ENCODE results near the gene ZNF18.
A peak's percentile ranks its signal among the peaks of the same experiment; 100 is the strongest.

Gene ZNF18

GRCh38 chr17:12022310-12022709 lies 25.0 kb upstream of the ZNF18 start:
- Histone ChIP-seq H3K27me3 (ENCODE audit: control insufficient read depth, insufficient read depth, low read length) (no peaks in the 10 kb centered on the region), H3K27ac (ENCODE audit: low read length) (no peak overlapping the region), H3K36me3 (ENCODE audit: control insufficient read depth, insufficient read depth, low read length) (no peaks in the 10 kb centered on the region), H3K4me3 (ENCODE audit: low read length) (no peak overlapping the region), H3K4me1 (ENCODE audit: control insufficient read depth, insufficient read depth, low read length) (peaks cover 1% of the 10 kb centered on the region; the same call in 1 of the 2 replicates), H3K9me3 (ENCODE audit: control insufficient read depth, insufficient read depth, low read length) (no peaks in the 10 kb centered on the region)
- WGBS (ENCODE audit: insufficient coverage, insufficient read length): no CpG with 5 or more reads among the region's 2 CpGs
- no peak for DNase-seq (ENCODE audit: low read depth, low spot score)

DNA sequence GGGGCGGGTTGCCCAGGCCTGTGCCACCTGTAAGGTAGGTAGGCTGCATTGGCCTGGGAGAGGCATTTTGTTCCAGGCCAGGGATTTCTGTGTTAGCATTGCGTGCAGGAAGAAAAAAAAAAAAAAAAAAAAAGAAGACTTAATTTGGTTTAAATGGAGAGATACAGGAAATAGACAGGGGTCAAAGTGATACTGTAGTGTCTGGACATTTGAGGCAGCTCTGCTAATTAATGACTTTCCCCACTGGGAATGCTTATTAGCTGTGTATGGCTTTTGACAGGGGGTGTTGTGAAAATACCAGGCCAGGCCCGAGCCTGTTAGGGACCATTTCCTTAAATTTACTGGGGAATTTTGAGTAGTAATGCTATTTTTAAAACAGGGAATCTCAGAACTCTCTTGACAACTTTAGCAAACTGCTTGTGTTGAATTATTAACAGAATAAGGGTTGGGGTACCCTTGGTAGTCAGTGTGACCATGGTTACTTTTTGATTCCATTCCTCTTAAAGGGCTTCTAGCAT lies 24.4 kb upstream of the ZNF18 start:
- Histone ChIP-seq H3K4me3 (ENCODE audit: low read length) (peak overlapping the region; percentile 93; the same call in 1 of the 2 replicates), H3K9me3 (ENCODE audit: control insufficient read depth, insufficient read depth, low read length) (no peaks in the 10 kb centered on the region), H3K27me3 (ENCODE audit: control insufficient read depth, insufficient read depth, low read length) (no peaks in the 10 kb centered on the region), H3K36me3 (ENCODE audit: control insufficient read depth, insufficient read depth, low read length) (no peaks in the 10 kb centered on the region), H3K4me1 (ENCODE audit: control insufficient read depth, insufficient read depth, low read length) (peaks cover 1% of the 10 kb centered on the region; the same call in 1 of the 2 replicates), H3K27ac (ENCODE audit: low read length) (no peak overlapping the region)
- WGBS (ENCODE audit: insufficient coverage, insufficient read length): no CpG with 5 or more reads among the region's 3 CpGs
- no peak for DNase-seq (ENCODE audit: low read depth, low spot score)

GRCh38 chr17:12020642-12021622 lies 23.7 kb upstream of the ZNF18 start, which contains the start of gene MAP2K4:
MAP2K4 (plus strand) TSS chr17:12020877; CDS start chr17:12020887, 10 bp downstream.
- peak within 1 kb of the TSS; percentile 93 for H3K4me3 ChIP-seq (ENCODE audit: low read length)
- no peaks in the 10 kb centered on the region for H3K9me3 ChIP-seq (ENCODE audit: control insufficient read depth, insufficient read depth, low read length)
- no CpG with 5 or more reads among the region's 123 CpGs for WGBS (ENCODE audit: insufficient coverage, insufficient read length)
- H3K27me3 ChIP-seq (ENCODE audit: control insufficient read depth, insufficient read depth, low read length): no peaks in the 10 kb centered on the region
- no peak within 1 kb of the TSS for H3K27ac ChIP-seq (ENCODE audit: low read length)
- no peaks in the 10 kb centered on the region for H3K36me3 ChIP-seq (ENCODE audit: control insufficient read depth, insufficient read depth, low read length)
- DNase-seq (ENCODE audit: low read depth, low spot score): peak; percentile 41
- H3K4me1 ChIP-seq (ENCODE audit: control insufficient read depth, insufficient read depth, low read length): no peaks in the 10 kb centered on the region

GRCh38 chr17:12007466-12007865 lies 10.2 kb upstream of the ZNF18 start:
- no peaks in the 10 kb centered on the region for H3K36me3 ChIP-seq (ENCODE audit: control insufficient read depth, insufficient read depth, low read length)
- H3K27ac ChIP-seq (ENCODE audit: low read length): no peak overlapping the region
- no peaks in the 10 kb centered on the region for H3K4me1 ChIP-seq (ENCODE audit: control insufficient read depth, insufficient read depth, low read length)
- no peaks in the 10 kb centered on the region for H3K9me3 ChIP-seq (ENCODE audit: control insufficient read depth, insufficient read depth, low read length)
- no CpG with 5 or more reads among the region's 5 CpGs for WGBS (ENCODE audit: insufficient coverage, insufficient read length)
- DNase-seq (ENCODE audit: low read depth, low spot score): no peak
- no peaks in the 10 kb centered on the region for H3K27me3 ChIP-seq (ENCODE audit: control insufficient read depth, insufficient read depth, low read length)
- H3K4me3 ChIP-seq (ENCODE audit: low read length): no peak overlapping the region

GRCh38 chr17:11999696-12000095 lies 2.4 kb upstream of the ZNF18 start:
- DNase-seq (ENCODE audit: low read depth, low spot score): no peak
- no peaks in the 10 kb centered on the region for H3K36me3 ChIP-seq (ENCODE audit: control insufficient read depth, insufficient read depth, low read length)
- WGBS (ENCODE audit: insufficient coverage, insufficient read length): no CpG with 5 or more reads among the region's 5 CpGs

GRCh38 chr17:11997972-11998233 lies 628 bp upstream of the ZNF18 start:
- H3K4me3 ChIP-seq (ENCODE audit: low read length): peak overlapping the region; percentile 71; the same call in 1 of the 2 replicates
- H3K9me3 ChIP-seq (ENCODE audit: control insufficient read depth, insufficient read depth, low read length): no peaks in the 10 kb centered on the region
- H3K27me3 ChIP-seq (ENCODE audit: control insufficient read depth, insufficient read depth, low read length): no peaks in the 10 kb centered on the region
- no peak overlapping the region for H3K27ac ChIP-seq (ENCODE audit: low read length)
- no CpG with 5 or more reads among the region's 4 CpGs for WGBS (ENCODE audit: insufficient coverage, insufficient read length)
- H3K36me3 ChIP-seq (ENCODE audit: control insufficient read depth, insufficient read depth, low read length): no peaks in the 10 kb centered on the region
- H3K4me1 ChIP-seq (ENCODE audit: control insufficient read depth, insufficient read depth, low read length): no peaks in the 10 kb centered on the region
- no peak for DNase-seq (ENCODE audit: low read depth, low spot score)

More at GRCh38 chr17:11999696-12000095, 2.4 kb upstream of the ZNF18 start:
- Histone ChIP-seq H3K9me3 (ENCODE audit: control insufficient read depth, insufficient read depth, low read length) (no peaks in the 10 kb centered on the region), H3K4me1 (ENCODE audit: control insufficient read depth, insufficient read depth, low read length) (no peaks in the 10 kb centered on the region), H3K4me3 (ENCODE audit: low read length) (no peak overlapping the region), H3K27ac (ENCODE audit: low read length) (no peak overlapping the region), H3K27me3 (ENCODE audit: control insufficient read depth, insufficient read depth, low read length) (no peaks in the 10 kb centered on the region)

- DNase-seq (ENCODE audit: low read depth, low spot score): no peak
- Histone ChIP-seq H3K4me3 (ENCODE audit: low read length) (peak overlapping the region; percentile 98), H3K36me3 (ENCODE audit: control insufficient read depth, insufficient read depth, low read length) (no peaks in the 10 kb centered on the region), H3K27me3 (ENCODE audit: control insufficient read depth, insufficient read depth, low read length) (no peaks in the 10 kb centered on the region), H3K27ac (ENCODE audit: low read length) (no peak overlapping the region), H3K9me3 (ENCODE audit: control insufficient read depth, insufficient read depth, low read length) (no peaks in the 10 kb centered on the region), H3K4me1 (ENCODE audit: control insufficient read depth, insufficient read depth, low read length) (peaks cover 1% of the 10 kb centered on the region; the same call in 1 of the 2 replicates)
- no CpG with 5 or more reads among the region's 14 CpGs for WGBS (ENCODE audit: insufficient coverage, insufficient read length)
These were observed 541 bp downstream of the ZNF18 start for GRCh38 chr17:11996722-11997146.

DNA sequence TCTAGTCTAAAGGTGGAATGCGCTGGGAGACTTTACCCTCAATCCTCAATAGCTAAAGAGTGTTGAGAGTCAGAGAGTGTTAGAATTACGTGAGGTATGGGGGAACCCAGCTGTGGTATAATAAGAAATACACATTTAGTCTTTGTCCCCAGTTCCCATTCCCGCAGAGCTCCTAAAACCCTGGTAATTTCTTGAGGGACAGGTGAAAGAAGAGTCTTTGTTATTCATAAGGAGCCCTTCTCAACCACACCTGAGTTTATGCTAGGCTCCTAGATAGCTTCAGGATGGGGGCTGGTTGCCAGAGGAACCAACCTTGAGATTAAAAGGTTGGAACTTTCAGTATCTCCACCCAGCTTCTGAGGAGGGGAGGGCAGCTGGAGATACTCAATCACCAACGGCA lies 5.8 kb downstream of the ZNF18 start:
- no peak overlapping the region for H3K27ac ChIP-seq (ENCODE audit: low read length)
- H3K27me3 ChIP-seq (ENCODE audit: control insufficient read depth, insufficient read depth, low read length): no peaks in the 10 kb centered on the region
- peaks cover 3% of the 10 kb centered on the region; the same call in 1 of the 2 replicates for H3K4me1 ChIP-seq (ENCODE audit: control insufficient read depth, insufficient read depth, low read length)
- no peaks in the 10 kb centered on the region for H3K36me3 ChIP-seq (ENCODE audit: control insufficient read depth, insufficient read depth, low read length)
- no peak overlapping the region for H3K4me3 ChIP-seq (ENCODE audit: low read length)
- H3K9me3 ChIP-seq (ENCODE audit: control insufficient read depth, insufficient read depth, low read length): no peaks in the 10 kb centered on the region
- WGBS (ENCODE audit: insufficient coverage, insufficient read length): no CpG with 5 or more reads among the region's 4 CpGs
- DNase-seq (ENCODE audit: low read depth, low spot score): peak; percentile 33

DNA sequence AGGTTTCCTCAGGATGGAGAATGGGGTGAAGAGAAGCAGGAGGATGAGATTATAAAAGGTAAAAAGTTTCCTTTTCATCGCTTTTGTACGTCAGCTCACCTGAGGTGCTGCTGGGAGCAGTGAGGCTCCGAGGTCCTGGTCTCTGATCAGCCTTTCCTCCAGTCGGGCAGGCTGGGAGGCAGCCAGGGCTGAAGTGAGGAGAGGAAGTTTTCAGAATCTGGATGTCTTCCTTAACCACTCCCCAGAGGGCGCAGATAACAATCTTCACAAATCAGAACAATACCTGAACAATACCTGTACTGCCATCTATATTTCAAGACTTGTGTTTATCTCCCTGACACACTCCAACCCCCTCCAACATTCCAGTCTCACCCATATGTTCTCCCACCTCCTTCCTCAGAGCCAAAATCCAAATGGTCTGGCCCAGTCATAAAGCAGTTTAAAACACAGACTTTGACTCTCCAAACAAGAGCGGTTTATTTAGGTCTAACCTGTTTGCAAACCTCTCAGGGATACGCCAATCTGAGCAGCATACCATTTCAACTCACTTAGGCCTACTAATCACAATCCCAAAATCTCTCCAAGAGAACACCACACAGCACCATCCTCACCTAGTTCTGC lies 6.8 kb downstream of the ZNF18 start:
- Histone ChIP-seq H3K27me3 (ENCODE audit: control insufficient read depth, insufficient read depth, low read length) (no peaks in the 10 kb centered on the region), H3K9me3 (ENCODE audit: control insufficient read depth, insufficient read depth, low read length) (no peaks in the 10 kb centered on the region), H3K36me3 (ENCODE audit: control insufficient read depth, insufficient read depth, low read length) (no peaks in the 10 kb centered on the region), H3K4me3 (ENCODE audit: low read length) (no peak overlapping the region), H3K4me1 (ENCODE audit: control insufficient read depth, insufficient read depth, low read length) (peaks cover 3% of the 10 kb centered on the region; the same call in 1 of the 2 replicates), H3K27ac (ENCODE audit: low read length) (no peak overlapping the region)
- no CpG with 5 or more reads among the region's 7 CpGs for WGBS (ENCODE audit: insufficient coverage, insufficient read length)
- DNase-seq (ENCODE audit: low read depth, low spot score): no peak

- H3K4me3 ChIP-seq (ENCODE audit: low read length): no peak overlapping the region
- no CpG with 5 or more reads among the region's 5 CpGs for WGBS (ENCODE audit: insufficient coverage, insufficient read length)
- no peak for DNase-seq (ENCODE audit: low read depth, low spot score)
- H3K36me3 ChIP-seq (ENCODE audit: control insufficient read depth, insufficient read depth, low read length): 0 out of 2 replicates have a peak, but pooled peaks cover 2% of the 10 kb centered on the region
- no peak overlapping the region for H3K27ac ChIP-seq (ENCODE audit: low read length)
- H3K9me3 ChIP-seq (ENCODE audit: control insufficient read depth, insufficient read depth, low read length): no peaks in the 10 kb centered on the region
- peaks cover 3% of the 10 kb centered on the region; the same call in 1 of the 2 replicates for H3K4me1 ChIP-seq (ENCODE audit: control insufficient read depth, insufficient read depth, low read length)
- no peaks in the 10 kb centered on the region for H3K27me3 ChIP-seq (ENCODE audit: control insufficient read depth, insufficient read depth, low read length)
These were observed 10.3 kb downstream of the ZNF18 start for GRCh38 chr17:11986942-11987329.

Data from iPS DF 6.9 (cell line).